HepG2 (cell line): ENCODE measurements around the gene SH3GLB2. TPM values are rescaled to one million over a fixed set of nuclear protein-coding genes. Genes with fewer than 3 reads are reported as not detected.

Experiments used
- ARID3A ChIP-seq: IDR thresholded peaks from 2 replicates; pipeline ENCODE4 v1.6.1; 2012; ENCODE audit warnings: low read depth, low read length, improper control_type of control experiment
- ARNT2 ChIP-seq: sonication (generic); formaldehyde crosslinking; IDR thresholded peaks from 2 replicates; pipeline ENCODE4 v1.8.0; 2022; ENCODE audit warnings: mild to moderate bottlenecking, low read depth, missing genetic modification reagents, moderate library complexity
- ARNTL ChIP-seq: sonication (generic); formaldehyde crosslinking; IDR thresholded peaks from 2 replicates; pipeline ENCODE4 v1.4.0; 2020; ENCODE audit warnings: mild to moderate bottlenecking, missing genetic modification reagents
- ATF1 ChIP-seq: IDR thresholded peaks from 2 replicates; pipeline ENCODE4 v1.6.1; 2016; ENCODE audit warnings: mild to moderate bottlenecking, control low read depth
- ESRRA ChIP-seq: sonication (generic); formaldehyde crosslinking; IDR thresholded peaks from 2 replicates; pipeline ENCODE4 v1.5.1; 2020; ENCODE audit warnings: mild to moderate bottlenecking, low read depth, missing genetic modification reagents
- GTF2F1 ChIP-seq: fragments of 150-350 bp; IDR thresholded peaks from 2 replicates; pipeline ENCODE4 v1.6.1; 2014; ENCODE audit warnings: low read length
- KDM4B ChIP-seq: sonication (generic); formaldehyde crosslinking; IDR thresholded peaks from 2 replicates; pipeline ENCODE4 v1.4.0; 2020; ENCODE audit warnings: missing genetic modification reagents
- KLF15 ChIP-seq: sonication (generic); formaldehyde crosslinking; IDR thresholded peaks from 2 replicates; pipeline ENCODE4 v1.8.1; 2023; ENCODE audit warnings: borderline replicate concordance, mild to moderate bottlenecking, inconsistent platforms, missing genetic modification reagents, mixed read lengths
- MXI1 ChIP-seq: IDR thresholded peaks from 3 replicates; pipeline ENCODE4 v1.6.1; 2012; ENCODE audit warnings: low read depth, low read length, inconsistent platforms, borderline replicate concordance
- NFATC3 ChIP-seq: sonication (generic); formaldehyde crosslinking; IDR thresholded peaks from 2 replicates; pipeline ENCODE4 v1.5.1; 2020; ENCODE audit warnings: mild to moderate bottlenecking, missing genetic modification reagents
- NONO ChIP-seq, 2 experiments: fragments of 450-650 bp in 1 of 2; sonication (generic) in 1 of 2; formaldehyde crosslinking in 1 of 2; IDR thresholded peaks in 1 of 2; conservative IDR thresholded peaks in 1 of 2; 2 replicates each; pipeline versions ENCODE4 v1.6.1 to v1.8.0; 2017 to 2022; ENCODE audit warnings: mild to moderate bottlenecking in 1 of 2, missing genetic modification reagents in 1 of 2, moderate library complexity in 1 of 2
- PPARG ChIP-seq: conservative IDR thresholded peaks from 2 replicates; pipeline ENCODE4 v1.6.1; 2016; ENCODE audit warnings: missing biosample characterization, missing genetic modification reagents
- SMAD9 ChIP-seq: sonication (generic); formaldehyde crosslinking; IDR thresholded peaks from 2 replicates; pipeline ENCODE4 v1.5.1; 2020; ENCODE audit warnings: mild to moderate bottlenecking, missing genetic modification reagents
- SP2 ChIP-seq: sonication (generic); formaldehyde crosslinking; IDR thresholded peaks from 2 replicates; pipeline ENCODE4 v1.5.1; 2020; ENCODE audit warnings: mild to moderate bottlenecking, missing genetic modification reagents
- TCF12 ChIP-seq, 2 experiments: fragments of 450-650 bp in 1 of 2; sonication (generic) in 1 of 2; formaldehyde crosslinking in 1 of 2; IDR thresholded peaks; 2 replicates each; pipeline versions ENCODE4 v1.6.1 to v1.8.0; 2017 to 2022; ENCODE audit warnings: antibody characterized with exemption in 1 of 2, mild to moderate bottlenecking in 1 of 2, missing genetic modification reagents in 1 of 2, moderate library complexity in 1 of 2
- TEF ChIP-seq: sonication (generic); formaldehyde crosslinking; IDR thresholded peaks from 2 replicates; pipeline ENCODE4 v1.5.0; 2020; ENCODE audit warnings: missing genetic modification reagents
- THAP7 ChIP-seq: sonication (generic); formaldehyde crosslinking; IDR thresholded peaks from 2 replicates; pipeline ENCODE4 v1.8.1; 2023; ENCODE audit warnings: mild to moderate bottlenecking, missing genetic modification reagents
- TMF1 ChIP-seq: sonication (generic); formaldehyde crosslinking; IDR thresholded peaks from 2 replicates; pipeline ENCODE4 v1.8.1; 2022; ENCODE audit warnings: low read depth, missing genetic modification reagents
- ZFP36L1 ChIP-seq: sonication (generic); formaldehyde crosslinking; IDR thresholded peaks from 2 replicates; pipeline ENCODE4 v1.8.0; 2022; ENCODE audit warnings: mild to moderate bottlenecking, missing genetic modification reagents, moderate library complexity
- ZFY ChIP-seq: sonication (generic); formaldehyde crosslinking; IDR thresholded peaks from 2 replicates; pipeline ENCODE4 v1.4.0; 2020; ENCODE audit warnings: missing genetic modification reagents
- ZNF17 ChIP-seq: sonication (generic); formaldehyde crosslinking; IDR thresholded peaks from 2 replicates; pipeline ENCODE4 v1.5.0; 2020; ENCODE audit warnings: mild to moderate bottlenecking, missing genetic modification reagents
- ZNF510 ChIP-seq: sonication (generic); formaldehyde crosslinking; IDR thresholded peaks from 2 replicates; pipeline ENCODE4 v1.4.0; 2020; ENCODE audit warnings: low read depth, mild to moderate bottlenecking, missing genetic modification reagents
- ZNF569 ChIP-seq: sonication (generic); formaldehyde crosslinking; IDR thresholded peaks from 2 replicates; pipeline ENCODE4 v1.5.0; 2020; ENCODE audit warnings: mild to moderate bottlenecking, missing genetic modification reagents, moderate library complexity, borderline replicate concordance
- ZNF615 ChIP-seq: sonication (generic); formaldehyde crosslinking; IDR thresholded peaks from 2 replicates; pipeline ENCODE4 v1.5.0; 2020; ENCODE audit warnings: mild to moderate bottlenecking, missing genetic modification reagents, borderline replicate concordance
- ZNF691 ChIP-seq: sonication (generic); formaldehyde crosslinking; IDR thresholded peaks from 2 replicates; pipeline ENCODE4 v1.4.0; 2020; ENCODE audit warnings: missing genetic modification reagents, low read depth, mild to moderate bottlenecking, borderline replicate concordance
- ZNF841 ChIP-seq: sonication (generic); formaldehyde crosslinking; IDR thresholded peaks from 2 replicates; pipeline ENCODE4 v1.8.1; 2023; ENCODE audit warnings: missing genetic modification reagents, borderline replicate concordance
- polyA plus RNA-seq, 8 experiments: library from polyadenylated mRNA; depleted of rRNA in 3 of 8; stranded (reverse) in 7 of 8; unstranded in 1 of 8; fragments of >200 nt; fragmentation: Illumina TruSeq in 4 of 8; extraction: Trizol in 4 of 8; gene quantifications; 2 replicates each; pipeline versions ENCODE4 v1.2.1 to v1.2.3, GENCODE V29; 2011 to 2016; ENCODE audit warnings: low read depth in 4 of 8, missing spikeins in 1 of 8, mixed read lengths in 1 of 8; ENCODE audit not compliant: insufficient read depth in 1 of 8
- total RNA-seq, 5 experiments: library from RNA; depleted of rRNA; stranded (reverse); fragments of >200 nt; fragmentation: Illumina TruSeq; extraction: Trizol; gene quantifications; 2 replicates each; pipeline ENCODE4 v1.2.3, GENCODE V29; 2016; ENCODE audit warnings: low read depth in 1 of 5

Gene SH3GLB2
- total and polyA plus RNA-seq, 2 of the 13 experiments (the other 11 are each of a cell fraction or from before 2014, with no cell fraction given) = 24.0 to 40.6 TPM

GRCh38 chr9:129059796-129060785, 32.0 kb upstream of the SH3GLB2 start (continued):
- TF ChIP-seq ZNF841 (CRISPR knock-in tag) (no peak), ZFY (CRISPR knock-in tag) (peak; percentile 56), SP2 (CRISPR knock-in tag) (no peak), THAP7 (no peak), NONO (IDR thresholded peaks at IDR 0.05) (no peak), NONO (CRISPR knock-in tag; conservative IDR thresholded peaks at IDR 0.05) (0 out of 2 replicates have a peak, but pooled peaks have one; percentile 35), ZNF569 (CRISPR knock-in tag) (no peak), TMF1 (CRISPR knock-in tag) (no peak), GTF2F1 (no peak), ARNT2 (no peak), ZNF510 (CRISPR knock-in tag) (no peak), ARID3A (no peak), NFATC3 (CRISPR knock-in tag) (no peak), PPARG (CRISPR knock-in tag) (no peak; the same call in 1 of the 2 replicates), KDM4B (no peak), SMAD9 (CRISPR knock-in tag) (no peak), TEF (CRISPR knock-in tag) (no peak), MXI1 (0 out of 3 replicates have a peak, but pooled peaks have one; percentile 37), KLF15 (no peak), TCF12 (IDR thresholded peaks at IDR 0.05) (no peak), TCF12 (CRISPR knock-in tag; IDR thresholded peaks at IDR 0.05) (no peak), ZNF615 (CRISPR knock-in tag) (no peak), ESRRA (CRISPR knock-in tag) (0 out of 2 replicates have a peak, but pooled peaks have one; percentile 28), ATF1 (CRISPR knock-in tag) (no peak), ZFP36L1 (CRISPR knock-in tag) (no peak), ZNF17 (CRISPR knock-in tag) (no peak), ARNTL (CRISPR knock-in tag) (no peak), ZNF691 (CRISPR knock-in tag) (peak; percentile 65; the same call in 1 of the 2 replicates)
